WTC11 (cell line): Measurements from ENCODE around the gene ZNF407.

ENCODE experiments used
- ETV6 ChIP-seq: sonication (generic); formaldehyde crosslinking; IDR thresholded peaks from 2 replicates; pipeline ENCODE4 v1.8.1; 2022; ENCODE audit warnings: mild to moderate bottlenecking, missing genetic modification reagents
- GABPB1 ChIP-seq: sonication (generic); formaldehyde crosslinking; IDR thresholded peaks from 2 replicates; pipeline ENCODE4 v1.8.1; 2023; ENCODE audit warnings: mild to moderate bottlenecking, missing genetic modification reagents
- IRF2 ChIP-seq: sonication (generic); formaldehyde crosslinking; IDR thresholded peaks from 2 replicates; pipeline ENCODE4 v1.8.0; 2022; ENCODE audit warnings: low read depth, missing genetic modification reagents, borderline replicate concordance
- NR3C1 ChIP-seq: sonication (generic); formaldehyde crosslinking; conservative IDR thresholded peaks from 2 replicates; pipeline ENCODE4 v1.8.1; 2023; ENCODE audit warnings: low read depth, mild to moderate bottlenecking, missing genetic modification reagents
- SP1 ChIP-seq: sonication (generic); formaldehyde crosslinking; conservative IDR thresholded peaks from 2 replicates; pipeline ENCODE4 v1.8.1; 2022; ENCODE audit warnings: missing genetic modification reagents
- TCF7 ChIP-seq: sonication (generic); formaldehyde crosslinking; IDR thresholded peaks from 2 replicates; pipeline ENCODE4 v1.8.0; 2022; ENCODE audit warnings: mild to moderate bottlenecking, low read depth, missing genetic modification reagents, moderate library complexity
- TEAD1 ChIP-seq: sonication (generic); formaldehyde crosslinking; IDR thresholded peaks from 2 replicates; pipeline ENCODE4 v1.8.0; 2022; ENCODE audit warnings: mild to moderate bottlenecking, missing genetic modification reagents
- ZNF423 ChIP-seq: fragments of 250-450 bp; sonication (Bioruptor Pico); IDR thresholded peaks from 2 replicates; pipeline ENCODE4 v2.1.2; 2022; ENCODE audit warnings: mild to moderate bottlenecking, moderate library complexity
- TF ChIP-seq, protein P1 (sequence below): sonication (generic); formaldehyde crosslinking; IDR thresholded peaks from 2 replicates; pipeline ENCODE4 v1.8.1; 2022; ENCODE audit warnings: low read depth, missing genetic modification reagents, borderline replicate concordance
- TF ChIP-seq, protein P2 (sequence below): fragments of 200-600 bp; IDR thresholded peaks from 2 replicates; pipeline ENCODE4 v1.8.0; 2022; ENCODE audit warnings: antibody characterized with exemption
- TF ChIP-seq, protein P3 (sequence below): sonication (generic); formaldehyde crosslinking; IDR thresholded peaks from 2 replicates; pipeline ENCODE4 v1.8.0; 2022; ENCODE audit warnings: mild to moderate bottlenecking, missing genetic modification reagents
- TF ChIP-seq, protein P4 (sequence below): sonication (generic); formaldehyde crosslinking; IDR thresholded peaks from 2 replicates; pipeline ENCODE4 v1.8.1; 2023; ENCODE audit warnings: mild to moderate bottlenecking, moderate library complexity, missing genetic modification reagents

DNA sequence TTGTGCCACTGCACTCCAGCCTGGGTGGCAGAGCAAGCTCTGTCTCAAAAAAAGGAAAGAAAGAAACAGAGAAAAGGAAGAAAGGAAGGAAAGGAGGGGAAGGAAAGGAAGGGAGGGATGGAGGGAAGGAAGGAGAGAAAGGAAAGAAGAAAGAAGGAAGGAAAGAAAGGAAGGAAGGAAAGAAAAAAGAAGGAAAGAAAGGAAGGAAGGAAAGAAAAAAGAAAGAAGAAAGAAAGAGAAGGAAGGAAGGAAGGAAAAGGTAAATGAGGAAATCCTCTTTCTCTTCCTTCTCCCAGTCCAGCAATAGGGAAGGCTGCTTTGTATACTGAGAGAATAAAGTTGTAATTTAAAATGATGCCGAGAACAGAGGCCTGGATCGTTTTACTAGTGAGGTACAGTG is 22.8 kb upstream of the ZNF407 start:
- TF ChIP-seq TEAD1 (no peak), NR3C1 (CRISPR knock-in tag) (no peak), SP1 (no peak), ETV6 (CRISPR knock-in tag) (no peak), IRF2 (CRISPR knock-in tag) (no peak), ZNF423 (CRISPR knock-in tag) (no peak), GABPB1 (CRISPR knock-in tag) (no peak), TCF7 (CRISPR knock-in tag) (no peak)
- TF ChIP-seq, protein P1, sequence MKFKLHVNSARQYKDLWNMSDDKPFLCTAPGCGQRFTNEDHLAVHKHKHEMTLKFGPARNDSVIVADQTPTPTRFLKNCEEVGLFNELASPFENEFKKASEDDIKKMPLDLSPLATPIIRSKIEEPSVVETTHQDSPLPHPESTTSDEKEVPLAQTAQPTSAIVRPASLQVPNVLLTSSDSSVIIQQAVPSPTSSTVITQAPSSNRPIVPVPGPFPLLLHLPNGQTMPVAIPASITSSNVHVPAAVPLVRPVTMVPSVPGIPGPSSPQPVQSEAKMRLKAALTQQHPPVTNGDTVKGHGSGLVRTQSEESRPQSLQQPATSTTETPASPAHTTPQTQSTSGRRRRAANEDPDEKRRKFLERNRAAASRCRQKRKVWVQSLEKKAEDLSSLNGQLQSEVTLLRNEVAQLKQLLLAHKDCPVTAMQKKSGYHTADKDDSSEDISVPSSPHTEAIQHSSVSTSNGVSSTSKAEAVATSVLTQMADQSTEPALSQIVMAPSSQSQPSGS, result no peak
- TF ChIP-seq, protein P2, sequence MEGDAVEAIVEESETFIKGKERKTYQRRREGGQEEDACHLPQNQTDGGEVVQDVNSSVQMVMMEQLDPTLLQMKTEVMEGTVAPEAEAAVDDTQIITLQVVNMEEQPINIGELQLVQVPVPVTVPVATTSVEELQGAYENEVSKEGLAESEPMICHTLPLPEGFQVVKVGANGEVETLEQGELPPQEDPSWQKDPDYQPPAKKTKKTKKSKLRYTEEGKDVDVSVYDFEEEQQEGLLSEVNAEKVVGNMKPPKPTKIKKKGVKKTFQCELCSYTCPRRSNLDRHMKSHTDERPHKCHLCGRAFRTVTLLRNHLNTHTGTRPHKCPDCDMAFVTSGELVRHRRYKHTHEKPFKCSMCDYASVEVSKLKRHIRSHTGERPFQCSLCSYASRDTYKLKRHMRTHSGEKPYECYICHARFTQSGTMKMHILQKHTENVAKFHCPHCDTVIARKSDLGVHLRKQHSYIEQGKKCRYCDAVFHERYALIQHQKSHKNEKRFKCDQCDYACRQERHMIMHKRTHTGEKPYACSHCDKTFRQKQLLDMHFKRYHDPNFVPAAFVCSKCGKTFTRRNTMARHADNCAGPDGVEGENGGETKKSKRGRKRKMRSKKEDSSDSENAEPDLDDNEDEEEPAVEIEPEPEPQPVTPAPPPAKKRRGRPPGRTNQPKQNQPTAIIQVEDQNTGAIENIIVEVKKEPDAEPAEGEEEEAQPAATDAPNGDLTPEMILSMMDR, result no peak
- TF ChIP-seq, protein P3, sequence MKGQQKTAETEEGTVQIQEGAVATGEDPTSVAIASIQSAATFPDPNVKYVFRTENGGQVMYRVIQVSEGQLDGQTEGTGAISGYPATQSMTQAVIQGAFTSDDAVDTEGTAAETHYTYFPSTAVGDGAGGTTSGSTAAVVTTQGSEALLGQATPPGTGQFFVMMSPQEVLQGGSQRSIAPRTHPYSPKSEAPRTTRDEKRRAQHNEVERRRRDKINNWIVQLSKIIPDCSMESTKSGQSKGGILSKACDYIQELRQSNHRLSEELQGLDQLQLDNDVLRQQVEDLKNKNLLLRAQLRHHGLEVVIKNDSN, result no peak
- TF ChIP-seq, protein P4, sequence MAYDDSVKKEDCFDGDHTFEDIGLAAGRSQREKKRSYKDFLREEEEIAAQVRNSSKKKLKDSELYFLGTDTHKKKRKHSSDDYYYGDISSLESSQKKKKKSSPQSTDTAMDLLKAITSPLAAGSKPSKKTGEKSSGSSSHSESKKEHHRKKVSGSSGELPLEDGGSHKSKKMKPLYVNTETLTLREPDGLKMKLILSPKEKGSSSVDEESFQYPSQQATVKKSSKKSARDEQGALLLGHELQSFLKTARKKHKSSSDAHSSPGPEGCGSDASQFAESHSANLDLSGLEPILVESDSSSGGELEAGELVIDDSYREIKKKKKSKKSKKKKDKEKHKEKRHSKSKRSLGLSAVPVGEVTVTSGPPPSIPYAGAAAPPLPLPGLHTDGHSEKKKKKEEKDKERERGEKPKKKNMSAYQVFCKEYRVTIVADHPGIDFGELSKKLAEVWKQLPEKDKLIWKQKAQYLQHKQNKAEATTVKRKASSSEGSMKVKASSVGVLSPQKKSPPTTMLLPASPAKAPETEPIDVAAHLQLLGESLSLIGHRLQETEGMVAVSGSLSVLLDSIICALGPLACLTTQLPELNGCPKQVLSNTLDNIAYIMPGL (CRISPR knock-in tag), result no peak
